ENCODE data around the gene ITPRIP. TPM values are rescaled to one million over a fixed set of nuclear protein-coding genes. Genes with fewer than 3 reads are reported as not detected.
A peak's percentile ranks its signal among the peaks of the same experiment; 100 is the strongest.

Gene ITPRIP
- total RNA-seq, 2 experiments from 2014 or later = 24.6 to 25.9 TPM

GRCh38 chr10:104330168-104331110 lies 7.8 kb downstream of the ITPRIP start:
- Mint-ChIP-seq H3K27me3 (no peaks in the 10 kb centered on the region), H3K36me3 (ENCODE audit: low read depth) (peaks cover 35% of the 10 kb centered on the region), H3K4me3 (no peak overlapping the region), H3K9me3 (no peaks in the 10 kb centered on the region), H3K27ac (peak overlapping the region; percentile 94), H3K4me1 (peaks cover 92% of the 10 kb centered on the region)
- POLR2A ChIA-PET = interaction anchor here (1.4 to 2.8 kb wide), 3 partner anchors 8 to 25 kb away, joined by 5 to 30 read pairs (median 6); partner anchors contain the start of gene ITPRIP
- no peak for DNase-seq
- CTCF ChIA-PET = interaction anchor here (0.9 to 4.1 kb wide), 7 partner anchors 8 to 39 kb away, joined by 3 to 16 read pairs (median 4); partner anchors contain the start of genes CFAP58 and ITPRIP

GRCh38 chr10:104329735-104330134 lies 8.5 kb downstream of the ITPRIP start:
- peaks cover 92% of the 10 kb centered on the region for H3K4me1 Mint-ChIP-seq
- CTCF ChIA-PET = interaction anchor here (0.9 to 4.1 kb wide), 7 partner anchors 9 to 38 kb away, joined by 3 to 16 read pairs (median 4); partner anchors contain the start of genes CFAP58 and ITPRIP
- no peak for DNase-seq
- H3K36me3 Mint-ChIP-seq (ENCODE audit: low read depth) = peaks cover 35% of the 10 kb centered on the region
- no peaks in the 10 kb centered on the region for H3K27me3 Mint-ChIP-seq
- H3K9me3 Mint-ChIP-seq = no peaks in the 10 kb centered on the region
- POLR2A ChIA-PET = interaction anchor here (1.3 to 2.8 kb wide), 4 partner anchors 8 to 24 kb away, joined by 3 to 30 read pairs (median 6); partner anchors contain the start of gene ITPRIP
- peak overlapping the region; percentile 59 for H3K4me3 Mint-ChIP-seq
- H3K27ac Mint-ChIP-seq = peak overlapping the region; percentile 94

GRCh38 chr10:104328896-104329710 lies 9.2 kb downstream of the ITPRIP start:
- CTCF ChIA-PET = interaction anchor here (1.0 to 4.1 kb wide), 6 partner anchors 9 to 38 kb away, joined by 3 to 16 read pairs (median 4); partner anchors contain the start of gene ITPRIP
- no peaks in the 10 kb centered on the region for H3K9me3 Mint-ChIP-seq
- peak; percentile 78 for DNase-seq
- H3K36me3 Mint-ChIP-seq (ENCODE audit: low read depth) = peaks cover 38% of the 10 kb centered on the region
- H3K4me1 Mint-ChIP-seq = peaks cover 94% of the 10 kb centered on the region
- POLR2A ChIA-PET = interaction anchor here (0.8 to 2.8 kb wide), 4 partner anchors 9 to 23 kb away, joined by 3 to 30 read pairs (median 4); partner anchors contain the start of gene ITPRIP
- peak overlapping the region; percentile 59 for H3K4me3 Mint-ChIP-seq
- H3K27me3 Mint-ChIP-seq = no peaks in the 10 kb centered on the region
- peak overlapping the region; percentile 94 for H3K27ac Mint-ChIP-seq

GRCh38 chr10:104328646-104328895 lies 9.7 kb downstream of the ITPRIP start:
- peak overlapping the region; percentile 94 for H3K27ac Mint-ChIP-seq
- ChIA-PET CTCF (interaction anchor here (1.5 to 4.1 kb wide), 2 partner anchors 10 to 22 kb away, joined by 6 to 16 read pairs; partner anchors contain the start of gene ITPRIP), POLR2A (interaction anchor here (0.8 to 2.8 kb wide), 2 partner anchors 10 to 14 kb away, joined by 4 to 30 read pairs; partner anchors contain the start of gene ITPRIP)
- peaks cover 95% of the 10 kb centered on the region for H3K4me1 Mint-ChIP-seq
- H3K9me3 Mint-ChIP-seq = no peaks in the 10 kb centered on the region
- H3K27me3 Mint-ChIP-seq = no peaks in the 10 kb centered on the region
- H3K4me3 Mint-ChIP-seq = peak overlapping the region; percentile 59
- DNase-seq = no peak
- peaks cover 40% of the 10 kb centered on the region for H3K36me3 Mint-ChIP-seq (ENCODE audit: low read depth)

GRCh38 chr10:104327745-104328645 lies 10.3 kb downstream of the ITPRIP start:
- Mint-ChIP-seq H3K27me3 (no peaks in the 10 kb centered on the region), H3K4me3 (peak overlapping the region; percentile 59), H3K4me1 (peaks cover 95% of the 10 kb centered on the region), H3K27ac (peak overlapping the region; percentile 94), H3K36me3 (ENCODE audit: low read depth) (peaks cover 36% of the 10 kb centered on the region), H3K9me3 (no peaks in the 10 kb centered on the region)
- ChIA-PET CTCF (interaction anchor here (1.2 to 4.1 kb wide), 3 partner anchors 10 to 53 kb away, joined by 3 to 16 read pairs (median 5); partner anchors contain the start of gene ITPRIP), POLR2A (interaction anchor here (0.8 to 7.1 kb wide), 4 partner anchors 8 to 15 kb away, joined by 3 to 49 read pairs (median 17); partner anchors contain the start of gene ITPRIP)
- DNase-seq = no peak

- peaks cover 97% of the 10 kb centered on the region for H3K4me1 Mint-ChIP-seq
- no peak for DNase-seq
- H3K27ac Mint-ChIP-seq = peak overlapping the region; percentile 41
- H3K27me3 Mint-ChIP-seq = no peaks in the 10 kb centered on the region
- peaks cover 41% of the 10 kb centered on the region for H3K36me3 Mint-ChIP-seq (ENCODE audit: low read depth)
- H3K4me3 Mint-ChIP-seq = no peak overlapping the region
- H3K9me3 Mint-ChIP-seq = no peaks in the 10 kb centered on the region
- ChIA-PET POLR2A (interaction anchor here (0.8 to 7.1 kb wide), 2 partner anchors 9 to 12 kb away, joined by 3 to 49 read pairs; partner anchors contain the start of gene ITPRIP), CTCF (interaction anchor here (1.2 to 4.1 kb wide), 3 partner anchors 11 to 52 kb away, joined by 3 to 16 read pairs (median 5); partner anchors contain the start of gene ITPRIP)
Measured at GRCh38 chr10:104326991-104327610, 11.2 kb downstream of the ITPRIP start.

GRCh38 chr10:104325436-104326435 lies 12.5 kb downstream of the ITPRIP start:
- Mint-ChIP-seq H3K4me3 (peak overlapping the region; percentile 40), H3K27ac (peak overlapping the region; percentile 89), H3K36me3 (ENCODE audit: low read depth) (peaks cover 33% of the 10 kb centered on the region), H3K4me1 (peaks cover 100% of the 10 kb centered on the region), H3K9me3 (no peaks in the 10 kb centered on the region), H3K27me3 (no peaks in the 10 kb centered on the region)
- ChIA-PET POLR2A (interaction anchor here (1.2 to 7.1 kb wide), 2 partner anchors 11 to 13 kb away, joined by 3 to 49 read pairs; partner anchors contain the start of gene ITPRIP), CTCF (interaction anchor here (0.7 to 2.3 kb wide), 2 partner anchors 9 to 25 kb away, joined by 3 to 11 read pairs; no protein-coding TSS in a partner anchor)
- no peak for DNase-seq

GRCh38 chr10:104324931-104325330 lies 13.3 kb downstream of the ITPRIP start:
- Mint-ChIP-seq H3K9me3 (no peaks in the 10 kb centered on the region), H3K4me1 (peaks cover 97% of the 10 kb centered on the region), H3K36me3 (ENCODE audit: low read depth) (peaks cover 29% of the 10 kb centered on the region), H3K27ac (peak overlapping the region; percentile 89), H3K4me3 (peak overlapping the region; percentile 59), H3K27me3 (no peaks in the 10 kb centered on the region)
- DNase-seq = no peak
- CTCF ChIA-PET = interaction anchor here (0.7 to 2.3 kb wide), 3 partner anchors 10 to 26 kb away, joined by 3 to 11 read pairs (median 7); partner anchors contain the start of gene ITPRIP
- POLR2A ChIA-PET = interaction anchor here (1.2 to 7.1 kb wide), 3 partner anchors 12 to 18 kb away, joined by 3 to 49 read pairs (median 42); partner anchors contain the start of gene ITPRIP

GRCh38 chr10:104324221-104324686 lies 14.0 kb downstream of the ITPRIP start:
- CTCF ChIA-PET = interaction anchor here (1.2 to 2.3 kb wide), 2 partner anchors 14 to 27 kb away, joined by 7 to 11 read pairs; partner anchors contain the start of gene ITPRIP
- no peak for DNase-seq
- POLR2A ChIA-PET = interaction anchor here (1.2 to 7.1 kb wide), 3 partner anchors 12 to 17 kb away, joined by 3 to 49 read pairs (median 42); partner anchors contain the start of gene ITPRIP
- Mint-ChIP-seq H3K4me3 (peak overlapping the region; percentile 59), H3K27me3 (no peaks in the 10 kb centered on the region), H3K9me3 (no peaks in the 10 kb centered on the region), H3K4me1 (peaks cover 95% of the 10 kb centered on the region), H3K27ac (peak overlapping the region; percentile 89), H3K36me3 (ENCODE audit: low read depth) (peaks cover 29% of the 10 kb centered on the region)

GRCh38 chr10:104323760-104324201 lies 14.5 kb downstream of the ITPRIP start:
- ChIA-PET POLR2A (interaction anchor here (5.8 to 7.1 kb wide), 2 partner anchors 15 to 17 kb away, joined by 42 to 49 read pairs; partner anchors contain the start of gene ITPRIP), CTCF (interaction anchor here (2.3 to 3.4 kb wide), 2 partner anchors 27 to 31 kb away, joined by 11 to 26 read pairs; no protein-coding TSS in a partner anchor)
- no peaks in the 10 kb centered on the region for H3K9me3 Mint-ChIP-seq
- peak overlapping the region; percentile 89 for H3K27ac Mint-ChIP-seq
- no peaks in the 10 kb centered on the region for H3K27me3 Mint-ChIP-seq
- peak overlapping the region; percentile 59 for H3K4me3 Mint-ChIP-seq
- peaks cover 94% of the 10 kb centered on the region for H3K4me1 Mint-ChIP-seq
- DNase-seq = no peak
- peaks cover 29% of the 10 kb centered on the region for H3K36me3 Mint-ChIP-seq (ENCODE audit: low read depth)
